Activated naive CD4-positive, alpha-beta T cell treated with anti-CD3 and anti-CD28 coated beads, Interleukin-2, amount 50 U/mL, for 72 hours (primary cell): ENCODE results near the gene LSM11. TPM values are rescaled to one million over a fixed set of nuclear protein-coding genes. Genes with fewer than 3 reads are reported as not detected.

Source experiments
- ATAC-seq, 2 donors: fragments of 150-1000 bp; cut with Tn5 transposase; 2 replicates each; pipeline ENCODE4 v1.10.0; 2021; ENCODE audit warnings: mild to moderate bottlenecking in 2 of 2, moderate library complexity in 2 of 2
- DNase-seq, 2 donors: peaks; one replicate each; pipeline ENCODE4 v3.0.0; 2021 to 2022; ENCODE audit warnings: low spot score in 2 of 2
- H3K27ac Mint-ChIP-seq, 2 donors: one replicate each; pipeline ENCODE4 v1.8.0; 2022; ENCODE audit warnings: mild to moderate bottlenecking in 2 of 2, mixed read lengths in 2 of 2
- H3K36me3 Mint-ChIP-seq, 2 donors: one replicate each; pipeline ENCODE4 v1.8.0; 2022; ENCODE audit warnings: mixed read lengths in 2 of 2
- H3K9me3 Mint-ChIP-seq, 2 donors: one replicate each; pipeline ENCODE4 v1.8.0; 2022; ENCODE audit warnings: mixed read lengths in 2 of 2
- total RNA-seq, 2 donors: library from RNA; stranded (reverse); gene quantifications; one replicate each; pipeline ENCODE4 v1.2.3, GENCODE V29; 2022

Gene LSM11
- total RNA-seq, 2 donors from 2014 or later = 7.8 to 9.1 TPM

DNA sequence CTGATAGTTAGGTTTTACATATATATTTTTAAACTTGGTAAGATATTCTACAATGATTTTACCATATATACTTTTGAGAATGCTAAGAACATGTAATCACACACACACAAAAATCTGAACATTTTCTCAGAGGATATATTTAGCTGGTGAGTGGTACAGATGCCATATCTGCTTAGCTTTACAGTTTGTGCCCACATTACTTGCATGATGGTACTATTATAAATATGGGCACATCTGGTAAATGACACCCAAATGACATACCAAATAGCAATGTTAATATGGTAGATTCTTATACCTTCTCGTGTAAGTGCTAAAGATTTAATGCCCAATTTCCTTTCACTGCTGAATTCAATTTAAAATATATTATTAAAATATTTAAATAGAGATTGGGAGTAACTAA is 56.6 kb downstream of the LSM11 start:
- Mint-ChIP-seq H3K9me3 (no peaks in the 10 kb centered on the region), H3K27ac (no peak overlapping the region), H3K36me3 (peaks cover 0 to under 1% of the 10 kb centered on the region in 2 donors)
- DNase-seq = no peak
- no peak for ATAC-seq

DNA sequence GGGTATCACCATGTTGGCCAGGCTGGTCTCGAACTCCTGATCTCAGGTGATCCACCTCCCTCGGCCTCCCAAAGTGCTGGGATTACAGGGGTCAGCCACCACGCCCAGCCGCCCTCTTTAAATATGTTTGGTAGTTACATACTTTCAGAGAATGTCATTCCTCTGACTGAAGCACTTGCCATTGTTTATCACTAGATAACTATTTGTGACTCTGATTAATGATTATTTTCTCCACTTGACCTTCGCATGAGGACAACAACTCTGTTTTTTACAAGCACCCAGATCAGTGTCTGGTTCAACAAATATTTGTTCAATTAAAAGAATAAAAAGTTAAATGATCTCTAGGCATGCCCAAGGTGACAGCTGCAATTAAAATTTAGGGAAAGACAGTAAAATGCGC is 59.2 kb downstream of the LSM11 start:
- no peak for ATAC-seq
- Mint-ChIP-seq H3K9me3 (no peaks in the 10 kb centered on the region), H3K36me3 (peaks cover 0 to 10% of the 10 kb centered on the region in 2 donors), H3K27ac (no peak overlapping the region)
- no peak for DNase-seq

DNA sequence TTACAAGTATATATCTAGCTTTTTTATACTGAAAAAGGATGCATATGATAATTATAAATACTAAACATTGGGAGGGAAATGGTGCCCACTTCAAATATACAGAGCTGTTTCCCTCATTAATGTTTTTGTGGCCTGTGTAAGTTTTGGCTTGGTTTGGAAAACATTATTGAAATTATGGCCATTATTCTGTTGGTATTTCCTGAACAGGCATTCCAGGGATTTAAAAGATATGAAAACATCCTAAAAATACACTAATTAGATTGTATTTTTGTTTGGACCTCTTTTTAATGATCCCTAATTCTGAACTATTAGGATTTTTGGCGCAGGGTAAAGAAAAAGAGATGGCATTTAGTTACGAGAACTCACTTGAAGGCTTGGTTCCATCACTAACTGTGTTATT is 64.5 kb downstream of the LSM11 start:
- ATAC-seq (no peak), DNase-seq (no peak)
- Mint-ChIP-seq H3K27ac (no peak overlapping the region), H3K9me3 (no peaks in the 10 kb centered on the region), H3K36me3 (peaks cover 0 to 25% of the 10 kb centered on the region in 2 donors)

Other genes starting within 250 kb of the LSM11 start
- gene ADAM19, start 167.9 kb upstream of the LSM11 start, total RNA-seq = 10 to 100 TPM in 1 of 2 donors, 1 to 10 TPM in 1; 9.5 to 85.9 TPM
- gene SOX30, start 91.3 kb upstream of the LSM11 start, total RNA-seq = under 1 TPM in 1 of 2 donors, not detected in 1; 0.14 TPM
- gene C5orf52, start 72.2 kb upstream of the LSM11 start, total RNA-seq = not detected
- gene THG1L, start 12.3 kb upstream of the LSM11 start, total RNA-seq = 10 to 100 TPM; 13.2 to 32.3 TPM
- gene CLINT1, start 115.4 kb downstream of the LSM11 start, total RNA-seq = 10 to 100 TPM; 48.4 to 71.0 TPM